HepG2 (cell line): Measurements from ENCODE around the gene SLC35F6. TPM values are rescaled to one million over a fixed set of nuclear protein-coding genes. Genes with fewer than 3 reads are reported as not detected.

ENCODE experiments used
- CBFB ChIP-seq: sonication (generic); formaldehyde crosslinking; IDR thresholded peaks from 2 replicates; pipeline ENCODE4 v1.4.0; 2020; ENCODE audit warnings: missing genetic modification reagents
- HCFC1 ChIP-seq: fragments of 150-350 bp; IDR thresholded peaks from 2 replicates; pipeline ENCODE4 v1.6.1; 2014; ENCODE audit warnings: low read depth, low read length
- HNRNPH1 ChIP-seq: fragments of 200-400 bp; formaldehyde crosslinking; optimal IDR thresholded peaks from 2 replicates; pipeline ENCODE3; 2017; ENCODE audit warnings: mild to moderate bottlenecking, low read depth, low read length
- KDM5B ChIP-seq: sonication (generic); formaldehyde crosslinking; IDR thresholded peaks from 2 replicates; pipeline ENCODE4 v1.4.0; 2020; ENCODE audit warnings: missing genetic modification reagents, mild to moderate bottlenecking, borderline replicate concordance
- KLF11 ChIP-seq: IDR thresholded peaks from 2 replicates; pipeline ENCODE4 v1.6.1; 2016; ENCODE audit warnings: missing compliant biosample characterization
- KLF16 ChIP-seq, 2 experiments: sonication (generic) in 1 of 2; formaldehyde crosslinking in 1 of 2; IDR thresholded peaks; 2 replicates each; pipeline versions ENCODE4 v1.6.1 to v1.8.0; 2016 to 2023; ENCODE audit warnings: missing genetic modification reagents in 2 of 2, missing compliant biosample characterization in 1 of 2
- MAFG ChIP-seq: sonication (generic); formaldehyde crosslinking; IDR thresholded peaks from 2 replicates; pipeline ENCODE4 v1.5.1; 2020; ENCODE audit warnings: mild to moderate bottlenecking, missing genetic modification reagents
- PITX1 ChIP-seq: sonication (generic); formaldehyde crosslinking; IDR thresholded peaks from 2 replicates; pipeline ENCODE4 v1.5.1; 2020; ENCODE audit warnings: mild to moderate bottlenecking, missing genetic modification reagents
- SNAI1 ChIP-seq: sonication (generic); formaldehyde crosslinking; IDR thresholded peaks from 2 replicates; pipeline ENCODE4 v1.5.0; 2020; ENCODE audit warnings: mild to moderate bottlenecking, missing genetic modification reagents, borderline replicate concordance
- SUZ12 ChIP-seq: fragments of 150-350 bp; IDR thresholded peaks from 2 replicates; pipeline ENCODE4 v1.6.1; 2014; ENCODE audit warnings: low read depth, low read length
- ZNF264 ChIP-seq: sonication (generic); formaldehyde crosslinking; IDR thresholded peaks from 2 replicates; pipeline ENCODE4 v1.4.0; 2020; ENCODE audit warnings: missing genetic modification reagents
- ZNF3 ChIP-seq: IDR thresholded peaks from 2 replicates; pipeline ENCODE4 v1.7.0; 2017; ENCODE audit warnings: inconsistent platforms
- ZNF333 ChIP-seq: sonication (generic); formaldehyde crosslinking; IDR thresholded peaks from 2 replicates; pipeline ENCODE4 v1.4.0; 2020; ENCODE audit warnings: mild to moderate bottlenecking, missing genetic modification reagents, borderline replicate concordance
- ZNF441 ChIP-seq: sonication (generic); formaldehyde crosslinking; IDR thresholded peaks from 2 replicates; pipeline ENCODE4 v1.7.0; 2021; ENCODE audit warnings: missing genetic modification reagents, borderline replicate concordance
- ZNF75D ChIP-seq: sonication (generic); formaldehyde crosslinking; IDR thresholded peaks from 2 replicates; pipeline ENCODE4 v1.8.1; 2023; ENCODE audit warnings: missing genetic modification reagents, mild to moderate bottlenecking, borderline replicate concordance
- polyA plus RNA-seq, 8 experiments: library from polyadenylated mRNA; depleted of rRNA in 3 of 8; stranded (reverse) in 7 of 8; unstranded in 1 of 8; fragments of >200 nt; fragmentation: Illumina TruSeq in 4 of 8; extraction: Trizol in 4 of 8; gene quantifications; 2 replicates each; pipeline versions ENCODE4 v1.2.1 to v1.2.3, GENCODE V29; 2011 to 2016; ENCODE audit warnings: low read depth in 4 of 8, missing spikeins in 1 of 8, mixed read lengths in 1 of 8; ENCODE audit not compliant: insufficient read depth in 1 of 8
- total RNA-seq, 5 experiments: library from RNA; depleted of rRNA; stranded (reverse); fragments of >200 nt; fragmentation: Illumina TruSeq; extraction: Trizol; gene quantifications; 2 replicates each; pipeline ENCODE4 v1.2.3, GENCODE V29; 2016; ENCODE audit warnings: low read depth in 1 of 5
- TF ChIP-seq, protein P1 (sequence below): sonication (generic); formaldehyde crosslinking; IDR thresholded peaks from 2 replicates; pipeline ENCODE4 v1.9.0; 2021; ENCODE audit warnings: mild to moderate bottlenecking, missing genetic modification reagents
- TF ChIP-seq, protein P2 (sequence below): sonication (generic); formaldehyde crosslinking; IDR thresholded peaks from 2 replicates; pipeline ENCODE4 v1.4.0; 2020; ENCODE audit warnings: missing genetic modification reagents, borderline replicate concordance
- TF ChIP-seq, protein P3 (sequence below): sonication (generic); formaldehyde crosslinking; IDR thresholded peaks from 2 replicates; pipeline ENCODE4 v1.4.0; 2020; ENCODE audit warnings: missing genetic modification reagents
- TF ChIP-seq, protein P4 (sequence below): sonication (generic); formaldehyde crosslinking; IDR thresholded peaks from 2 replicates; pipeline ENCODE4 v1.4.0; 2020; ENCODE audit warnings: mild to moderate bottlenecking, missing genetic modification reagents

Gene SLC35F6
- total and polyA plus RNA-seq, 2 of the 13 experiments (the other 11 are each of a cell fraction or from before 2014, with no cell fraction given) = 15.2 to 21.2 TPM

DNA sequence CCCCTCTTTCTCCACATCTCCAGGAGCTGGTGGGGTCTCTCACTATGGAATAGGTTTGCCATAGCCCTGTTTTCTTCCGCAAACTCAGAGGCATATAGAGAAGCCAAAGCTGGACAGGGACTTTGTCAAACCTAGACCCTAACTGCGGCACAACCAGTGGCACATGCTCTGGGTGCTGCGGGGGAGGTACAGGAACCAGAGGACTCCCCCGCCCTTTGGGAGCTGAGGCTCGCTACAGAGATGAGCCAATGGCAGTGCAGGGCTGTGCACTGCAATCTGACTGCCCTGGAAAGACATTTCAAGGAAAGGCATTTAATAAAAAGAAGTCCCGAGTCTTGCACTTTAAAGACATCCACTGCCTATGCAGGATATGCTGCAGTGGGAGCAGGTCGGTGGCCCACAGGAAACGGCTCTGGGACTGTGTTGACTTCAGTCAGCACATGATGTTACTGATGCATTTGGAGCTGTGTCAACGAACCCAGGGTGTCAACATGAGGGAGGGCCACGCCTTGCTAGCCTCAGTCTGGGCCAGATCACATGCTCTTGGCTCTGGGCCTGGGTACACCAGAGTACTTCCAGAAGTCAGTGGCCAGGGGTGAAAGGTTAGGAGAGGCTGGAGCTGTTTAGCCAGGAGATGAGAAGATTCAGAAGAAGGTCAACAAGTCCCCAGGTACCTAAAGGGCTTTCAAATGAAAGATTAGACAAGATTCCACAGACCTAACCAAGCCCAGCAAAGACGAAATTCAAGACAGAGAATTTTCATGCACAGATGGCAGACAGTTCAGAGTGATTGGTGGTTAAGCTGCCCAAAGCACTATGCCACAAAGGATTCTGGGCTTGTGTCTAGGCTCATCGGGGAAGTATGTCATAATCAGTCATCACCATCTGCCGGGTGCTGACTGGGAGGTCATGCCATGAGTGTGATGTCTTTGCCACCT is 8.2 kb downstream of the SLC35F6 start (continued):
- TF ChIP-seq, protein P1, sequence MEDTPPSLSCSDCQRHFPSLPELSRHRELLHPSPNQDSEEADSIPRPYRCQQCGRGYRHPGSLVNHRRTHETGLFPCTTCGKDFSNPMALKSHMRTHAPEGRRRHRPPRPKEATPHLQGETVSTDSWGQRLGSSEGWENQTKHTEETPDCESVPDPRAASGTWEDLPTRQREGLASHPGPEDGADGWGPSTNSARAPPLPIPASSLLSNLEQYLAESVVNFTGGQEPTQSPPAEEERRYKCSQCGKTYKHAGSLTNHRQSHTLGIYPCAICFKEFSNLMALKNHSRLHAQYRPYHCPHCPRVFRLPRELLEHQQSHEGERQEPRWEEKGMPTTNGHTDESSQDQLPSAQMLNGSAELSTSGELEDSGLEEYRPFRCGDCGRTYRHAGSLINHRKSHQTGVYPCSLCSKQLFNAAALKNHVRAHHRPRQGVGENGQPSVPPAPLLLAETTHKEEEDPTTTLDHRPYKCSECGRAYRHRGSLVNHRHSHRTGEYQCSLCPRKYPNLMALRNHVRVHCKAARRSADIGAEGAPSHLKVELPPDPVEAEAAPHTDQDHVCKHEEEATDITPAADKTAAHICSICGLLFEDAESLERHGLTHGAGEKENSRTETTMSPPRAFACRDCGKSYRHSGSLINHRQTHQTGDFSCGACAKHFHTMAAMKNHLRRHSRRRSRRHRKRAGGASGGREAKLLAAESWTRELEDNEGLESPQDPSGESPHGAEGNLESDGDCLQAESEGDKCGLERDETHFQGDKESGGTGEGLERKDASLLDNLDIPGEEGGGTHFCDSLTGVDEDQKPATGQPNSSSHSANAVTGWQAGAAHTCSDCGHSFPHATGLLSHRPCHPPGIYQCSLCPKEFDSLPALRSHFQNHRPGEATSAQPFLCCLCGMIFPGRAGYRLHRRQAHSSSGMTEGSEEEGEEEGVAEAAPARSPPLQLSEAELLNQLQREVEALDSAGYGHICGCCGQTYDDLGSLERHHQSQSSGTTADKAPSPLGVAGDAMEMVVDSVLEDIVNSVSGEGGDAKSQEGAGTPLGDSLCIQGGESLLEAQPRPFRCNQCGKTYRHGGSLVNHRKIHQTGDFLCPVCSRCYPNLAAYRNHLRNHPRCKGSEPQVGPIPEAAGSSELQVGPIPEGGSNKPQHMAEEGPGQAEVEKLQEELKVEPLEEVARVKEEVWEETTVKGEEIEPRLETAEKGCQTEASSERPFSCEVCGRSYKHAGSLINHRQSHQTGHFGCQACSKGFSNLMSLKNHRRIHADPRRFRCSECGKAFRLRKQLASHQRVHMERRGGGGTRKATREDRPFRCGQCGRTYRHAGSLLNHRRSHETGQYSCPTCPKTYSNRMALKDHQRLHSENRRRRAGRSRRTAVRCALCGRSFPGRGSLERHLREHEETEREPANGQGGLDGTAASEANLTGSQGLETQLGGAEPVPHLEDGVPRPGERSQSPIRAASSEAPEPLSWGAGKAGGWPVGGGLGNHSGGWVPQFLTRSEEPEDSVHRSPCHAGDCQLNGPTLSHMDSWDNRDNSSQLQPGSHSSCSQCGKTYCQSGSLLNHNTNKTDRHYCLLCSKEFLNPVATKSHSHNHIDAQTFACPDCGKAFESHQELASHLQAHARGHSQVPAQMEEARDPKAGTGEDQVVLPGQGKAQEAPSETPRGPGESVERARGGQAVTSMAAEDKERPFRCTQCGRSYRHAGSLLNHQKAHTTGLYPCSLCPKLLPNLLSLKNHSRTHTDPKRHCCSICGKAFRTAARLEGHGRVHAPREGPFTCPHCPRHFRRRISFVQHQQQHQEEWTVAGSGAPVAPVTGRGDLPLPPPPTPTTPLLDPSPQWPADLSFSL = no peak
- TF ChIP-seq HCFC1 (no peak), SUZ12 (no peak), PITX1 (CRISPR knock-in tag) (0 out of 2 replicates have a peak, but pooled peaks have one; percentile 35), ZNF441 (CRISPR knock-in tag) (peak; percentile 69; the same call in 1 of the 2 replicates), KLF16 (CRISPR knock-in tag; IDR thresholded peaks at IDR 0.05) (0 out of 4 replicates have a peak, but pooled peaks of 1 of the 2 experiments have one; percentile 45), CBFB (CRISPR knock-in tag) (no peak), SNAI1 (CRISPR knock-in tag) (no peak), KLF11 (CRISPR knock-in tag) (peak; percentile 65; the same call in 1 of the 2 replicates), ZNF333 (CRISPR knock-in tag) (no peak), KDM5B (CRISPR knock-in tag) (no peak), ZNF264 (no peak), MAFG (CRISPR knock-in tag) (no peak), ZNF75D (CRISPR knock-in tag) (no peak), HNRNPH1 (no peak), ZNF3 (CRISPR knock-in tag) (no peak)
- TF ChIP-seq, protein P2, sequence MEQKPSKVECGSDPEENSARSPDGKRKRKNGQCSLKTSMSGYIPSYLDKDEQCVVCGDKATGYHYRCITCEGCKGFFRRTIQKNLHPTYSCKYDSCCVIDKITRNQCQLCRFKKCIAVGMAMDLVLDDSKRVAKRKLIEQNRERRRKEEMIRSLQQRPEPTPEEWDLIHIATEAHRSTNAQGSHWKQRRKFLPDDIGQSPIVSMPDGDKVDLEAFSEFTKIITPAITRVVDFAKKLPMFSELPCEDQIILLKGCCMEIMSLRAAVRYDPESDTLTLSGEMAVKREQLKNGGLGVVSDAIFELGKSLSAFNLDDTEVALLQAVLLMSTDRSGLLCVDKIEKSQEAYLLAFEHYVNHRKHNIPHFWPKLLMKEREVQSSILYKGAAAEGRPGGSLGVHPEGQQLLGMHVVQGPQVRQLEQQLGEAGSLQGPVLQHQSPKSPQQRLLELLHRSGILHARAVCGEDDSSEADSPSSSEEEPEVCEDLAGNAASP = no peak
- TF ChIP-seq, protein P3, sequence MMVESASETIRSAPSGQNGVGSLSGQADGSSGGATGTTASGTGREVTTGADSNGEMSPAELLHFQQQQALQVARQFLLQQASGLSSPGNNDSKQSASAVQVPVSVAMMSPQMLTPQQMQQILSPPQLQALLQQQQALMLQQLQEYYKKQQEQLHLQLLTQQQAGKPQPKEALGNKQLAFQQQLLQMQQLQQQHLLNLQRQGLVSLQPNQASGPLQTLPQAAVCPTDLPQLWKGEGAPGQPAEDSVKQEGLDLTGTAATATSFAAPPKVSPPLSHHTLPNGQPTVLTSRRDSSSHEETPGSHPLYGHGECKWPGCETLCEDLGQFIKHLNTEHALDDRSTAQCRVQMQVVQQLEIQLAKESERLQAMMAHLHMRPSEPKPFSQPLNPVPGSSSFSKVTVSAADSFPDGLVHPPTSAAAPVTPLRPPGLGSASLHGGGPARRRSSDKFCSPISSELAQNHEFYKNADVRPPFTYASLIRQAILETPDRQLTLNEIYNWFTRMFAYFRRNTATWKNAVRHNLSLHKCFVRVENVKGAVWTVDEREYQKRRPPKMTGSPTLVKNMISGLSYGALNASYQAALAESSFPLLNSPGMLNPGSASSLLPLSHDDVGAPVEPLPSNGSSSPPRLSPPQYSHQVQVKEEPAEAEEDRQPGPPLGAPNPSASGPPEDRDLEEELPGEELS (CRISPR knock-in tag) = peak; percentile 85
- TF ChIP-seq, protein P4, sequence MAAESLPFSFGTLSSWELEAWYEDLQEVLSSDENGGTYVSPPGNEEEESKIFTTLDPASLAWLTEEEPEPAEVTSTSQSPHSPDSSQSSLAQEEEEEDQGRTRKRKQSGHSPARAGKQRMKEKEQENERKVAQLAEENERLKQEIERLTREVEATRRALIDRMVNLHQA (CRISPR knock-in tag) = no peak
